GM12872 (cell line): ENCODE results near the gene RPL32.

Experiments used
- CTCF ChIP-seq: IDR thresholded peaks from 3 replicates; pipeline ENCODE4 v1.5.1; 2011; ENCODE audit warnings: low read depth, mild to moderate bottlenecking, low read length, moderate library complexity; ENCODE audit not compliant: insufficient read depth

RPL32 gene

DNA sequence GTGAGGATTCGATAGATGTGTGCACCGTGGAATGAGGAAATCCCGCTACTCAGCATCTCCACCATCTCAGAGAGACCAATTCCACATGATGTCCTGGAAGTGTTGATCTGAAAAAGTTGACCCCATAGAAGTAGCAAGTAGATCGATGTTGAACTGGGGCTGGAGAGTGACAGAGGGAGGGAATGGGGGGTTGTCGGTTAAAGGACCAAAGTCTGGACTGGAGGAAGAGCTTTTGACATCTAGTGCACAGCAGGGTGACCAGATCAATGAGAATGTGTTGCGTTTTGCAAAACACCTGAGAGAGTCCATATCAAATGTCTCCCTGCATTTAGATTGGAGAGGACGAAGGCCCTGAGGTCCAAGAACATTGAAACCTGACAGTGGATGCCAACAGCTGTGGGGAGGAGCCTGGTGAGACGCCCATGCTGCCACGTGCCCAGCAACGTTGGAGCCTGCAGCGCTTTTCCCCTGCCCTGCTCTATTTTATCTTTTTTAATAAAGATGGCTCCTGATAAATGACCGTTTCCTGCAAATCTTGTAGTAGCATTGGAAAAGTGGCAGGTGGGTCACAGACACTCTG, 30.1 kb upstream of the RPL32 start:
- TF ChIP-seq CTCF, result no peak

DNA sequence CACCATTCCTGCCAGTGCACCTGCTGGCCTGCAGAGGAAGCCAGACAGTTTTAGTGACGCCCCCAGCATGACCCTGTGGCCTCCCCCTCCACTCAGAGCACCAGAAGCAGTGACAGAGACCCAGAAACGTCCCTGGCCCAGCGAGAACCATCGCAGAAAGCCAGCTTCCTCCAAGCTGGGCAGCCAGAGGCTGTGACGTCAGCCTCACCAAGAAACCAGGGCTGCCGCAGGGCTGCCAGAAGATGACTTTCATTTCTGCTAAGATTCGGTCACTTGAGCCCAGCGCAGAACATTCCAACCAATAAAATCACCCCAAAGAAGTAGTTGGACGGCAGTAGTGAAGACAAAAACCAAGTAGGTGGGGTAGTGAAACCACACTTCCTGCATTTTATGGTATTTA, 29.6 kb upstream of the RPL32 start:
- no peak for TF ChIP-seq CTCF

DNA sequence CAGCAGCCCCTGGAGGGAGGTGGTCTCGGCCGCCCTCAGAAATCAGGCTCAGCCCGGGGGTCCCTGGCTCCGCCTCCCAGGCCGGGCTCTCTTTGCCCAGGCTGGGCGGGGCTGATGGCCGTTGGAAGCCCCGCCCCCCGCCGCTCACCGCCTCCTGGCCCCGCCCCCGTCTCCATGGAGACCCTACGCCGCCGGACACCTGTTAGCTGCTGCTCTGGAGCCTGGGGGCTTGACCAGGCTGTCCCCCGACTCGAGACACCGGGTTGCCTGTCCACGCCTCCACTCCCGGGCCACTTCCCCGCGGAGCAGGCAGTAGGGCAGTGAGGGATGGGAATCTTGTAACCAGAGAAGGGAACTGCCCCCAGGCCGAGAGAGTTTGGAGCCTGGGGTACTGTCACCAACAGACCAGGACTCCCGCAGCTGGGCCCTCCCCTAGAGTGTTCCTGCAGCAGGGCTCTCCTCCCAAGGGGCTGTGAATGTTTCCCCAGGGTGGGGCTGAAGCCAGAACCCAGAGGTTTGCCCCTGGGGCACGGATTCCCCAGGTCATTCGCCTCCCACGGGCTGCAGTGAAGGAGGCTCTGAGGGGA, 27.8 kb upstream of the RPL32 start:
- TF ChIP-seq CTCF, result no peak

GRCh38 chr3:12868039-12869034, 27.0 kb upstream of the RPL32 start:
- peak; percentile 96 for TF ChIP-seq CTCF

GRCh38 chr3:12866836-12867235, 25.5 kb upstream of the RPL32 start:
- TF ChIP-seq CTCF, result no peak

DNA sequence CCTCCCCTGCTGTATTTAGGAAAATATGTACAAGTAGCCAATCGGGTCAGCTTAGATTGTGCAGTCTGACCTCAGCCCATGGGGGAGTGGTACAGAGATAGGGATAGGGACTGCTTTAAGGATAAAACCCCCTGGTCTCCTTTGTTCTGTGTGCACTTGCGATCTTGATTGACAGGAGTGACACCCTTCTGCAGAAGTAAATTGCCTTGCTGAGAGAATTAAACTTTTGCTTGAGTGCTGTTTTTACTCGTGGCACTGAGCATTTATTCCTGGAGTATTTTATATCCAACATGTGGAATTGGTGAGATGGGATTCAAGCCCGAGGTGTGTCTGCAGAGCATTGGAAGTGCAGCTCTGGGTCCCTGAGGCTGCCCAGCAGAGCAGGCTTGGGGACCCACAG, 23.9 kb upstream of the RPL32 start:
- TF ChIP-seq CTCF, result no peak

DNA sequence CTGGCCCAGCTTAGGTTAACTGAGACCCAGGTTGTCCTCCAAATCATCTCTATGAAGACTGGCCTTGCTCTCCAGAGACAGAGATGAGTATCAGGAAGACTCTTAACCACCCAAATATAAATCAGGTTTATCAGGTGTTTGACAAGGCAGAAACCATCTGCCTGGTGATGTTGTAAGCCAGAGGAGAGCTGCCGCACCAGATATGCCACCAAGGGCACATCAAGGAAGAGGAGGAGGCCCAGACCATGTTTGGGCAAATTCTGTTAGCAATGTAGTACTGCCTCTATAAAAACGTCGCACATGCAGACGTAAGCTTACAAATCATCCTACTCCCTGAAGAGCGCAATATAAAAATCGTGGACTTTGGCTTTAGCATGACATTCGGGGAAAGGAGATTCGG, 21.0 kb upstream of the RPL32 start:
- no peak for TF ChIP-seq CTCF
